Measurements from ENCODE around the gene ZNF394. TPM values are rescaled to one million over a fixed set of nuclear protein-coding genes. Genes with fewer than 3 reads are reported as not detected.

ZNF394 gene
- total RNA-seq, 1 experiment from 2014 or later, result 24.2 TPM

- Histone ChIP-seq H2AK5ac (ENCODE audit: insufficient read length, low read length) (no peak overlapping the region), H3K27ac (ENCODE audit: insufficient read length, low read depth, low read length) (no peak overlapping the region), H3K23me2 (ENCODE audit: insufficient read length, low read depth, low read length, poor library complexity, severe bottlenecking) (no peaks in the 10 kb centered on the region), H2BK12ac (ENCODE audit: insufficient read length, low read depth, low read length) (no peak overlapping the region), H2BK120ac (ENCODE audit: low read depth, low read length, poor library complexity, severe bottlenecking) (no peak overlapping the region), H4K8ac (replicated peaks; ENCODE audit: insufficient read length, low read depth, low read length) (no peak overlapping the region), H2BK5ac (ENCODE audit: insufficient read length, low read length) (no peak overlapping the region), H3K14ac (ENCODE audit: insufficient read depth, low read length) (no peak overlapping the region), H3K79me2 (ENCODE audit: insufficient read depth, low read length) (no peaks in the 10 kb centered on the region), H3K56ac (ENCODE audit: insufficient read length, low read depth, low read length) (no peak overlapping the region), H3K23ac (ENCODE audit: insufficient read length, low read depth, low read length) (no peak overlapping the region), H3K18ac (ENCODE audit: insufficient read length, low read depth, low read length) (no peak overlapping the region), H4K20me1 (ENCODE audit: control insufficient read depth, insufficient read depth, insufficient read length) (no peaks in the 10 kb centered on the region), H3K9me3 (ENCODE audit: control insufficient read depth, low read depth, low read length) (peaks cover 13% of the 10 kb centered on the region), H3K4ac (ENCODE audit: low read depth, low read length) (no peak overlapping the region), H2BK20ac (ENCODE audit: low read depth, low read length, poor library complexity, severe bottlenecking) (no peak overlapping the region), H3K27me3 (ENCODE audit: insufficient read depth, low read length) (no peaks in the 10 kb centered on the region), H4K5ac (ENCODE audit: insufficient read length, low read depth, low read length) (no peak overlapping the region), H3K4me2 (ENCODE audit: insufficient read depth, insufficient read length, low read length) (no peak overlapping the region), H2BK15ac (ENCODE audit: low read depth, low read length) (no peak overlapping the region), H4K91ac (ENCODE audit: insufficient read length, low read depth, low read length) (no peak overlapping the region), H3T11ph (ENCODE audit: low read length) (no peak overlapping the region), H2AFZ (ENCODE audit: low read length) (no peak overlapping the region), H3K4me1 (ENCODE audit: insufficient read depth, low read length) (no peaks in the 10 kb centered on the region), H3K9ac (ENCODE audit: extremely low read depth, insufficient read length, low read length) (no peak overlapping the region), H3K79me1 (ENCODE audit: insufficient read depth, low read depth, low read length, poor library complexity, severe bottlenecking) (no peaks in the 10 kb centered on the region)
- Mint-ChIP-seq H3K4me1 (no peaks in the 10 kb centered on the region), H3K9me3 (peaks cover 27% of the 10 kb centered on the region in 2 experiments), H3K27me3 (ENCODE audit: low read depth) (no peaks in the 10 kb centered on the region), H3K36me3 (ENCODE audit: insufficient read depth in 1 of 3, low read depth in 3 of 3) (peaks cover 38 to 44% (median 39%) of the 10 kb centered on the region in 3 experiments), H3K27ac (peak overlapping the region in 1 of 3 experiments; percentile 40; a peak in 1 of 7 replicates), H3K4me3 (no peak overlapping the region)
- no CpG with 5 or more reads among the region's 3 CpGs for WGBS (ENCODE audit: extremely low coverage, insufficient read length, low lambda C conversion rate)
- TF ChIP-seq, protein P1, sequence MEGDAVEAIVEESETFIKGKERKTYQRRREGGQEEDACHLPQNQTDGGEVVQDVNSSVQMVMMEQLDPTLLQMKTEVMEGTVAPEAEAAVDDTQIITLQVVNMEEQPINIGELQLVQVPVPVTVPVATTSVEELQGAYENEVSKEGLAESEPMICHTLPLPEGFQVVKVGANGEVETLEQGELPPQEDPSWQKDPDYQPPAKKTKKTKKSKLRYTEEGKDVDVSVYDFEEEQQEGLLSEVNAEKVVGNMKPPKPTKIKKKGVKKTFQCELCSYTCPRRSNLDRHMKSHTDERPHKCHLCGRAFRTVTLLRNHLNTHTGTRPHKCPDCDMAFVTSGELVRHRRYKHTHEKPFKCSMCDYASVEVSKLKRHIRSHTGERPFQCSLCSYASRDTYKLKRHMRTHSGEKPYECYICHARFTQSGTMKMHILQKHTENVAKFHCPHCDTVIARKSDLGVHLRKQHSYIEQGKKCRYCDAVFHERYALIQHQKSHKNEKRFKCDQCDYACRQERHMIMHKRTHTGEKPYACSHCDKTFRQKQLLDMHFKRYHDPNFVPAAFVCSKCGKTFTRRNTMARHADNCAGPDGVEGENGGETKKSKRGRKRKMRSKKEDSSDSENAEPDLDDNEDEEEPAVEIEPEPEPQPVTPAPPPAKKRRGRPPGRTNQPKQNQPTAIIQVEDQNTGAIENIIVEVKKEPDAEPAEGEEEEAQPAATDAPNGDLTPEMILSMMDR (conservative IDR thresholded peaks at IDR 0.05), result peak; percentile 40; the same call in 2 of the 3 replicates
- DNase-seq, result no peak
Observed at GRCh38 chr7:99490878-99491277, 9.2 kb downstream of the ZNF394 start.

Measured in H9 (cell line).